Lung (tissue), 12 donors: ENCODE results near the gene TAF11L10. TPM values are rescaled to one million over a fixed set of nuclear protein-coding genes. Genes with fewer than 3 reads are reported as not detected.
"Not testable (repeated sequence)": the region's sequence is repeated elsewhere in the genome, so short reads cannot be mapped to it uniquely, and the experiment has no call there.

Experiments used
- ATAC-seq: fragments of 200-7000 bp; cut with Tn5 transposase; one replicate; pipeline ENCODE4 v1.9.1; 2020; ENCODE audit warnings: moderate number of reproducible peaks; ENCODE audit not compliant: insufficient read depth, low FRiP score
- DNase-seq, 3 donors: peaks; one replicate each; pipeline ENCODE4 v3.0.0-alpha.2; 2013 to 2017
- H3K27ac ChIP-seq, 2 donors: one replicate each; pipeline ENCODE4 v1.5.1; 2013; ENCODE audit warnings: mild to moderate bottlenecking in 2 of 2, moderate library complexity in 2 of 2, control low read depth in 1 of 2, inconsistent platforms in 1 of 2, low read depth in 1 of 2, low read length in 1 of 2
- H3K27me3 ChIP-seq, 3 donors: one replicate each; pipeline ENCODE4 v1.5.1; 2013; ENCODE audit warnings: low read length in 2 of 3; ENCODE audit not compliant: control insufficient read depth in 3 of 3, insufficient read depth in 3 of 3
- H3K36me3 ChIP-seq, 4 donors: one replicate each; pipeline ENCODE4 v1.5.1; 2013; ENCODE audit warnings: low read length in 4 of 4, mild to moderate bottlenecking in 1 of 4, moderate library complexity in 1 of 4; ENCODE audit not compliant: control insufficient read depth in 4 of 4, insufficient read depth in 4 of 4
- H3K4me1 ChIP-seq, 5 donors: one replicate each; pipeline ENCODE4 v1.5.1; 2013; ENCODE audit warnings: low read length in 5 of 5, mild to moderate bottlenecking in 2 of 5, moderate library complexity in 1 of 5; ENCODE audit not compliant: control insufficient read depth in 5 of 5, insufficient read depth in 5 of 5
- H3K4me3 ChIP-seq: one replicate; pipeline ENCODE4 v1.5.1; 2013; ENCODE audit warnings: mild to moderate bottlenecking, control low read depth, moderate library complexity
- H3K9ac ChIP-seq, 2 donors: one replicate each; pipeline ENCODE4 v1.5.1; 2013; ENCODE audit warnings: low read length in 2 of 2, control low read depth in 1 of 2; ENCODE audit not compliant: insufficient read depth in 1 of 2
- H3K9me3 ChIP-seq, 4 donors: one replicate each; pipeline ENCODE4 v1.5.1; 2013; ENCODE audit warnings: low read length in 3 of 4, mild to moderate bottlenecking in 1 of 4, moderate library complexity in 1 of 4; ENCODE audit not compliant: control insufficient read depth in 4 of 4, insufficient read depth in 3 of 4
- WGBS, 2 donors: extraction: QIAGEN DNeasy Blood & Tissue Kit; methylation state at CpG; one replicate each; pipeline ENCODE4 v1.1.7; 2013; 5-methylcytosine and 5-hydroxymethylcytosine counted together
- polyA plus RNA-seq, 2 donors: library from polyadenylated mRNA; stranded (reverse); fragments of 200-250 nt; gene quantifications; one replicate each; pipeline ENCODE4 v1.2.1, GENCODE V29; 2013
- total RNA-seq, 2 donors: library from RNA; depleted of rRNA in 1 of 2; stranded (reverse); fragments of >200 nt in 1 of 2; gene quantifications; one replicate each; pipeline ENCODE4 v1.2.1, GENCODE V29; 2014 to 2021
- TF ChIP-seq, protein P1 (sequence below): IDR thresholded peaks from 2 replicates; pipeline ENCODE4 v1.5.1; 2012; ENCODE audit warnings: mild to moderate bottlenecking; ENCODE audit errors: control extremely low read depth, extremely low read depth
- donor health status: control.
- donor health status: control.
- donor health status: Bipolar disorder and iron deficiency.
- donor health status: healthy.
- donor health status: DM: yes; HTN: yes; CAD: no.

TAF11L10 gene
- total and polyA plus RNA-seq, 4 donors = not detected

DNA sequence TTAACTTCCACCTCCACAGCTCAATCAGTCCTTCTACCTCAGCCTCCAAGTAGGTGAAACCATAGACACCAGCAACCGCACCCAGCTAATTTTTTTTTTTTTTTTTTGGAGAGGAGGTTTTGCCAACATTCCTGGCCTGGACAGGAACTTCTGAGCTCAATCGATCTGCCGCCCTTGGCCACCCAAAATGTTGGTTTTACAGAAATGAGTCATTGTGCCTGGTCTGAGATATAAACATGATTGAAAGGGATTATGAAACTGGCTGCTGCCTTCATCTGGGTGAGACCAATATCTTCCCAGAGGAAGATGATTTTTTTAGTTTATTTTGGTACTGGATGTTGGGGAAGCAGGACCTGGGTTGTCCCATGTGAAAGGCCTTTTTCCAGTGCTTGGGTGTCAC, 21.7 kb upstream of the TAF11L10 start:
- TF ChIP-seq, protein P1, sequence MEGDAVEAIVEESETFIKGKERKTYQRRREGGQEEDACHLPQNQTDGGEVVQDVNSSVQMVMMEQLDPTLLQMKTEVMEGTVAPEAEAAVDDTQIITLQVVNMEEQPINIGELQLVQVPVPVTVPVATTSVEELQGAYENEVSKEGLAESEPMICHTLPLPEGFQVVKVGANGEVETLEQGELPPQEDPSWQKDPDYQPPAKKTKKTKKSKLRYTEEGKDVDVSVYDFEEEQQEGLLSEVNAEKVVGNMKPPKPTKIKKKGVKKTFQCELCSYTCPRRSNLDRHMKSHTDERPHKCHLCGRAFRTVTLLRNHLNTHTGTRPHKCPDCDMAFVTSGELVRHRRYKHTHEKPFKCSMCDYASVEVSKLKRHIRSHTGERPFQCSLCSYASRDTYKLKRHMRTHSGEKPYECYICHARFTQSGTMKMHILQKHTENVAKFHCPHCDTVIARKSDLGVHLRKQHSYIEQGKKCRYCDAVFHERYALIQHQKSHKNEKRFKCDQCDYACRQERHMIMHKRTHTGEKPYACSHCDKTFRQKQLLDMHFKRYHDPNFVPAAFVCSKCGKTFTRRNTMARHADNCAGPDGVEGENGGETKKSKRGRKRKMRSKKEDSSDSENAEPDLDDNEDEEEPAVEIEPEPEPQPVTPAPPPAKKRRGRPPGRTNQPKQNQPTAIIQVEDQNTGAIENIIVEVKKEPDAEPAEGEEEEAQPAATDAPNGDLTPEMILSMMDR = no peak
- 92 to 96% methylated on average over 3 of the region's 3 CpGs for WGBS, 2 donors

DNA sequence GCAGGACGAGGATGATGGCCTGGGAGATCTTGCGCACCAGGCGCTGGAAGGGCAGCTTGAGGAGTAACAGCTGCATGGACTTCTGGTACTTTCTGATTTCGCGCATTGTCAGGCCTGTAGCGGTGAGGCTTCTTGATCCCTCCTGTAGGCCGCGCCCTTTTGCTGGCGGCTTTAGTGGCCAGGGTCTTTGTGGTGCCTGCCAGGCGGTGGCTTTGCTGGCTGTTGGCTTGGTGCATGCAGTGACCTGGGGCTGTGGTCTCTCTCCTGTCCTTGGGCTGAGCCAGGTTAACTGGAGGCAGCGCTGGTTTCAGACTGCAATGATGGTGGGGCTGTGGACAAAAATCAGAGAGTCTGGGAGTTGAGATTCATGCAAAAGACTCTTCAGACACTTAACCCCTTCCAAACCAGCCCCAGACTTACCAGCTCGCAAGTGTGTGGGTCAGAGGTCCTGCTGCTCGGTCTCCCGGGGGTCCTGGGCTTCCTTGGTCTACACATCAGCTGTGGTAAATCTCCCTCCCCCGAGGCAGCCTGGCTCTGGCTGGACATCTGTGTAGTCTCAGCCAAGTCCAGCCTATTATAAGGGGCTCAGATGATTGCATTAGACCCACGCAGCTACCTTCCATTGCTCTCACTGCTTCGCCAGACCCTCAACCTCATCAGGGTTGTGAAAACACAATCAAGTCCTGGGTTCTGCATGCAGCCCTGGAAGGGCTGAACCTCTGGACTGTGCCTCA, 17.4 kb upstream of the TAF11L10 start:
- WGBS, 2 donors = 90 to 97% methylated on average over 17 of the region's 17 CpGs
- no peaks in the 10 kb centered on the region for H3K36me3 ChIP-seq
- H3K9me3 ChIP-seq = no peaks in the 10 kb centered on the region
- H3K4me1 ChIP-seq = no peaks in the 10 kb centered on the region
- TF ChIP-seq, protein P1 = no peak
- DNase-seq (no peak), ATAC-seq (no peak)
- no peak overlapping the region for H3K4me3 ChIP-seq
- H3K27me3 ChIP-seq = no peaks in the 10 kb centered on the region
- no peak overlapping the region for H3K27ac ChIP-seq
- no peak overlapping the region for H3K9ac ChIP-seq

More for the DNA sequence above, 21.7 kb upstream of the TAF11L10 start:
- Histone ChIP-seq H3K27me3 (no peaks in the 10 kb centered on the region), H3K27ac (no peak overlapping the region), H3K9me3 (no peaks in the 10 kb centered on the region), H3K9ac (no peak overlapping the region), H3K4me3 (no peak overlapping the region), H3K36me3 (no peaks in the 10 kb centered on the region), H3K4me1 (no peaks in the 10 kb centered on the region)
- ATAC-seq (no peak), DNase-seq (no peak)

DNA sequence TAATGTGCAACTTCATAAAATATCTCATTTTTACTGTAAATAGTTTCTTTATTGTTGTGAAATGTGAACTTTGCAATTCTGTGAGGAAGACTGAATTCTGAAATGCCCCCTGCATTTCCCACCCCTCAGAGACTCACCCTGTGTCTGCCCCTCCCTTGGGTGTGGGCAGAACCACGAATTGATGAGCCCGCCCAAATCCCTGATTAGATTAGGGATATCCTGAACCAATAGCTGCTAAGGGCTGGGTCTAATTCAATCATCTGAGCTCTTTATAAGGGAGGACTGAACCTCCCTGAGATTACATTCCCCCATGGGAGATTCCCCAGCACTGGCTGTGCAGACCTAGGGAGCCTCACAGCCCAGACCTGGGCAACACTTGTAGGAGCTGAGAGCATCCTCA, 12.5 kb upstream of the TAF11L10 start, which contains the start of gene TAF11L12:
TAF11L12 (plus strand) TSS at position 301 of the 400 bp plus-strand sequence.
- H3K9me3 ChIP-seq, H3K9ac ChIP-seq, H3K36me3 ChIP-seq, ATAC-seq, H3K4me3 ChIP-seq, H3K27ac ChIP-seq, H3K4me1 ChIP-seq, DNase-seq, H3K27me3 ChIP-seq: not testable (repeated sequence)
- WGBS, 2 donors = 76 to 83% methylated on average over 2 of the region's 2 CpGs

DNA sequence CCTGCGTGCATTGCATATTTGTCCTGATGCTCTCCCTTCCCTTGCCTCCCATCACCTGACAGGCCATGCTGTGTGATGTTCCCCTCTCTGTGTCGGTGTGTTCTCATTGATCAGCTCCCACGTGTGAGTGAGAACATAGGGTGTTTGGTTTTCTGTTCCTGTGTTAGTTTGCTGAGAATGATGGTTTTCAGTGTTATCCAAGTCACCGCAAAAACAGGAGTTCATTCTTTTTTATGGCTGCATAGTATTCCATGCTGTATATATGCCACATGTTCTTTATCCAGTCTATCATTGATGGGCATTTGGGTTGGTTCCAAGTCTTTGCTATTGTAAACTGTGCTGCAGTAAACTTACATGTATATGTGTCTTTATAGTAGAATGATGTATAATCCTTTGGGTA, 9.8 kb upstream of the TAF11L10 start:
- H3K27ac ChIP-seq, H3K9ac ChIP-seq, H3K4me1 ChIP-seq, H3K4me3 ChIP-seq, ATAC-seq, H3K36me3 ChIP-seq, H3K27me3 ChIP-seq, H3K9me3 ChIP-seq, DNase-seq: not testable (repeated sequence)
- WGBS, 2 donors = 94 to 96% methylated on average over 4 of the region's 4 CpGs
